Fibroblast of pulmonary artery (primary cell): ENCODE measurements around the gene WBP11.
A peak's percentile ranks its signal among the peaks of the same experiment; 100 is the strongest.
"Not testable (repeated sequence)": the region's sequence is repeated elsewhere in the genome, so short reads cannot be mapped to it uniquely, and the experiment has no call there.

Source experiments
- DNase-seq: peaks from one replicate; pipeline ENCODE4 v3.0.0-alpha.2; 2010; ENCODE audit warnings: low read depth
- H3K4me3 ChIP-seq: replicated peaks from 2 replicates; pipeline ENCODE4 v1.5.1; 2011; ENCODE audit warnings: low read depth, mild to moderate bottlenecking, control low read depth, low read length, moderate library complexity
- TF ChIP-seq, protein P1 (sequence below): IDR thresholded peaks from 2 replicates; pipeline ENCODE4 v1.5.1; 2011; ENCODE audit warnings: mild to moderate bottlenecking, control low read depth, low read length, inconsistent platforms; ENCODE audit errors: missing control alignments

Gene WBP11

DNA sequence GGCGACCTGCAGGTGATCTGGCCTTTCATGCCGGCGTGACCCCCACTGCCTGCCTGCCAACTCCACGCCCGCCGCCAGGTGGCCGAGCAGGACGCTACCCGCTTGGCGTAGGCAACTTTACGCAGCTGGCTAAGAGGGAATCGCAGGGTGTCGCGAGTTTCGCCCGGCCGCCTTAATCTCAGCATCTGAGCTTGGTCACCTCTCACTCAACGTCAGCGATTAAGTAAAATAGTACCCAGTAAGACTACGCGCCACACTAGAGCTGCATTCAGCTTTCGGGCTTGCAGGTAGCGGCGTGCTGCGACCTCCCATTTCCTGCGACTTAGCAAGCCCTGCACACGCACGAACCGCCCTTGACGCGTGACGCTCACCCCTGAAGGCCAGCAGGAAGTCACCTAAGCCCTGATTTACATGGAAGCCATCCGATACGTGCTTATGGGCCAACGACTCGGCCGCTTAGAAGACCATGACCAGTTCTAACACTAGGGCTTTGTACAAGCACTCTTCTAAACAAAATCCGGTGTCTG, 33.2 kb downstream of the WBP11 start:
- TF ChIP-seq, protein P1, sequence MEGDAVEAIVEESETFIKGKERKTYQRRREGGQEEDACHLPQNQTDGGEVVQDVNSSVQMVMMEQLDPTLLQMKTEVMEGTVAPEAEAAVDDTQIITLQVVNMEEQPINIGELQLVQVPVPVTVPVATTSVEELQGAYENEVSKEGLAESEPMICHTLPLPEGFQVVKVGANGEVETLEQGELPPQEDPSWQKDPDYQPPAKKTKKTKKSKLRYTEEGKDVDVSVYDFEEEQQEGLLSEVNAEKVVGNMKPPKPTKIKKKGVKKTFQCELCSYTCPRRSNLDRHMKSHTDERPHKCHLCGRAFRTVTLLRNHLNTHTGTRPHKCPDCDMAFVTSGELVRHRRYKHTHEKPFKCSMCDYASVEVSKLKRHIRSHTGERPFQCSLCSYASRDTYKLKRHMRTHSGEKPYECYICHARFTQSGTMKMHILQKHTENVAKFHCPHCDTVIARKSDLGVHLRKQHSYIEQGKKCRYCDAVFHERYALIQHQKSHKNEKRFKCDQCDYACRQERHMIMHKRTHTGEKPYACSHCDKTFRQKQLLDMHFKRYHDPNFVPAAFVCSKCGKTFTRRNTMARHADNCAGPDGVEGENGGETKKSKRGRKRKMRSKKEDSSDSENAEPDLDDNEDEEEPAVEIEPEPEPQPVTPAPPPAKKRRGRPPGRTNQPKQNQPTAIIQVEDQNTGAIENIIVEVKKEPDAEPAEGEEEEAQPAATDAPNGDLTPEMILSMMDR: peak; percentile 58
- peak; percentile 71 for DNase-seq
- peak overlapping the region; percentile 94 for H3K4me3 ChIP-seq

DNA sequence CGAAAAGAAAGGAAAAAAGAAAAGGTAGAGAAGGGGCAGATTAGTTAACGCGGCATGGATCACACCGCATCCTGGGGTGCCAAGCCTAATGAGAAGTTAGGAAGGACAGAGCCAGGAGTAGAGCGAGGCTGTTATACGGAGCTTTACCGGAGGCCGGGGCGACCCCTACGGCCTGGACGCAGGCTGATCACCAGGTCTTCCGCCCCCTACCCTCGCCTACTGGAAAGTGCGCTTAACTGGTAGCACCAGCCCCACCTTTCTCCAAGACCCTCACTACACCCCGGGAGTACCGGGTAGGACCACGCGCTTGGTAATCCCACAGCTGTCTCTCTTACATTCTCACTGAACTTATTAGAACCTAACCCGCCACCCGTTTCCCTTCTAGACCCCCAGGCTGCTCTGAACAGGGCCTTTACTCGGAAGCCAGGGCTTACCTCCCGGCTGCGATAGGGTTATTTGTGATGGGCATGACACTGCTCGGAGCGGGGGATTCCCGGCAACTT, 33.8 kb downstream of the WBP11 start:
- peak; percentile 35 for DNase-seq
- TF ChIP-seq, protein P1: peak; percentile 4
- H3K4me3 ChIP-seq: peak overlapping the region; percentile 94

DNA sequence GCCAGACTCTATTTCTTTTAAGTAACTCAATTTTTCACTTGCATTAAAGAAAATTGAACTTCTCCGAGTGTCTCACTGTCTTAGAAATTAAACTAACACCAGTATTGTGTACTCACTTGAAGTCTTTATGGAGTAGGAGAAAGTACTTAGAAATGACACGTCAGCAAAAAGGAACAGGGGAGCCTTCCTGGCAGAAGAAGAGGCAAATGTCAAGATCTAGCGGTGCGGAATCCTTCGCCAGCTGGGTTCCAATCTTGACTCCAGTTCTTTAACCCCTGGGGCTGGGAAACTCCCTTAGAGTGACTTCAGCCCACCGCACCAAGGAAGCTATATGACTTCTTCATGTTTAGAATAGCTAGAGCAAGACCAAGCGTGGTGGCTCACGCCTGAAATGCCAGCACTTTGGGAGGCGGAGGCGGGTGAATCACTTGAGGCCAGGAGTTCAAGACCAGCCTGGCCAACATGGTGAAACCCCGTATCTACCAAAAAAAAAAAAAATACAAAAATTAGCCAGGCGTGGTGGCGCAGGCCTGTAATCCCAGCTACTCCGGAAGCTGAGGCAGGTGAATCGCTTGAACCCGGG, 34.4 kb downstream of the WBP11 start:
- H3K4me3 ChIP-seq: peak overlapping the region; percentile 94
- TF ChIP-seq, protein P1: no peak
- peak; percentile 31 for DNase-seq

DNA sequence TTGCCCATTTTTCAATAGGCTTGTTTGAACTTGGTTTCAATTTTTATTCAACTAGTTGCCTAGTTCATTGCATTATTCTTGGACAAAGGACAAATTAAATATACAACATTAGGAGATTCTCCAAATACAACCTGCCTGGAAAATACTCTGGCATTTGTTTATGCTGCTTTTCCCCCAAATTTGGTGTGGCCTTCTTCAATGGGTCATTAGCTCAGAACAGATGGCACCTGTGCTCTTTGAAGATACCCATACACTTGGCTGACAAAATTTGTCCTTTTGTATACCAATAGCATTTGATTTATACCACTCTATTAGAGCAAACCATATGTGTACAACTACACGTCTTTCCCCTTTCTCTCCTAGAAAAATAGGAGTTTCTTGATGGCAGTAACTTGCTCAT, 35.7 kb downstream of the WBP11 start:
- no peak for DNase-seq
- TF ChIP-seq, protein P1: no peak
- no peak overlapping the region for H3K4me3 ChIP-seq

DNA sequence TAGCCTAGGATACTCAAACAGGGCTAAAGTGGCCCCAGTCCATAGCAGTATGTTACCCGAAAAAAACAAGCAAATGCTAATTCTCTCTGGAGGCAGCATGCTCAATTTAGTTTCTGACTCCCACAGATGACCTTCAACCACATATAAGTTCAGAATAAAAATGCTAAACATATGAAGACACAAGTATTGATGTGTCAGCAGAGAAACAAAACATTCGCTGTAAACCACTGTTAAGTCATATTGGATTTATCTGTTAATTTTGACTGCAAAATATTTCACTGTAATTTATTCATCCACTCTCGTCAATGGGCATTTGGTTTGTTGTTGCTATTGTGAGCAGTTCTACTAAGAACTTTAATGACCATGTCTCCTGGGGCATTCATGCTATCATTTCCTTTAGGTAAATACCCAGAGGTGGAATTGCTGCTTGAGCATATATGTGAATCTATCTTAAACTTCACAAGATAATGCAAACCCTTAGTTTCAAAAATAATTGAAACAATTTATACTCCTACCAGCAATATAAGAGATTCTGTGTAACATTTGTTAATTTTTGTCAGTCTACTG, 36.5 kb downstream of the WBP11 start:
- no peak for DNase-seq
- TF ChIP-seq, protein P1: no peak
- H3K4me3 ChIP-seq: no peak overlapping the region

DNA sequence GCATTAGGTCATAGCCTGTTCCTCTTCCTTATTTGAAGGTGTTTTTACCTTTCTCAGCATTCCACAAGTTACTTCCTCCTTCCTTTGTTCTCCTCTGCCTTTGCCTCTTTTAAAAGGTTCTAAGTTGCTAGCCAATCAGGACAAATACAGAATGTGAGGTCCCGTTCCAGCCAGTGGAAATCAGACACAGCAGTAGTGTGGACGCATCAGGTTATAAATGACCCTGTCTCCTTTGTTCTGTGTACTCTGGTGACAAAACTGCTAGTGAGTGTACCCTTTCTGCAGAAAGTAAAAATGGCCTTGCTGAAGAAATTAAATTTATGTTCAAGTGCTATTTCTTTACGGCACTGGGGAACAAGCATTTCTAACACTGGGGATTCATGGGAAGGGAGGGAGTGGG, 37.3 kb downstream of the WBP11 start:
- not testable (repeated sequence) for DNase-seq, H3K4me3 ChIP-seq

DNA sequence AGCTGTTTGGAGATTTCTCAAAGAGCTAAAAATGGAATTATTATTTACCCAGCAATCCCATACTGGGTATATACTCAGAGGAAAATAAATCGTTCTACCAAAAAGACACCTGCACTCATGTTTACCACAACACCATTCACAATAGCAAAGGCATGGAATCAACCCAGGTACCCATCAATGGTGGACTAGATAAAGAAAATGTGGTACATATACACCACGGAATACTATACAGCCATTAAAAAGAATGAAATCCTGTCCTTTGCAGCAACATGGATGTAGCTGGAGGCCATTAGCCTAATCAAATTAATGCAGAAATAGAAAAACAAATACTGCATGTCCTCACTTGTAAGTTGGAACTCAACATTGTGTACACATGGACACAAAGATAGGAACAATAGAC, 37.9 kb downstream of the WBP11 start:
- DNase-seq: no peak
- TF ChIP-seq, protein P1: no peak
- no peak overlapping the region for H3K4me3 ChIP-seq

DNA sequence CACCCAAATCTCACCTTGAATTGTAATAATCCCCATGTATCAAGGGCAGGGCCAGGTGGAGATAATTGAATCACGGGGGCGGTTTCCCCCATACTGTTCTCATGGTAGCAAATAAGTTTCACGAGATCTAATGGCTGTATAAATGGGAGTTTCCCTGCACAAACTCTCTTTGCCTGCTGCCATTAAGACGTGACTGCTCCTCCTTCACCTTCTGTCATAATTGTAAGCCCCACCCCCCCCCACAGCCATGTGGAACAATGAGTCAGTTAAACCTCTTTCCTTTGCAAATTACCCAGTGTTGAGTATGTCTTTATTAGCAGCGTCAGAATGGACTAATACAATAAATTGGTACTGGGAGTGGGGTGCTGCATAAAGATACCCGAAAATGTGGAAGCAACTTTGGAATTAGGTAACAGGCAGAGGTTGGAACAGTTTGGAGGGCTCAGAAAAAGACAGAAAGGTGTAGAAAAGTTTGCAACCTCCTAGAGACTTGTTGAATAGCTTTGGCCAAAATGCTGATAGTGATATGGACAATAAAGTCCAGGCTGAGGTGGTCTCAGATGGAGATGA, 43.5 kb downstream of the WBP11 start:
- not testable (repeated sequence) for DNase-seq, H3K4me3 ChIP-seq
